Osteoblast (primary cell): ENCODE data around the gene STARD3. TPM values are rescaled to one million over a fixed set of nuclear protein-coding genes. Genes with fewer than 3 reads are reported as not detected.

Source experiments
- DNase-seq: peaks from one replicate; pipeline ENCODE4 v3.0.0; 2011; ENCODE audit warnings: low spot score, mixed read lengths; ENCODE audit not compliant: insufficient read length; ENCODE audit errors: missing footprints
- H2AFZ ChIP-seq: 2 replicates; pipeline ENCODE4 v1.6.0; 2011; ENCODE audit warnings: mild to moderate bottlenecking, low read length
- H3K27ac ChIP-seq: 2 replicates; pipeline ENCODE4 v1.5.1; 2011; ENCODE audit warnings: mild to moderate bottlenecking, low read depth, low read length, moderate library complexity
- H3K27me3 ChIP-seq: 2 replicates; pipeline ENCODE4 v1.6.0; 2012; ENCODE audit warnings: mild to moderate bottlenecking, control low read depth, inconsistent platforms, low read length, moderate library complexity; ENCODE audit not compliant: insufficient read depth
- H3K36me3 ChIP-seq: 2 replicates; pipeline ENCODE4 v1.5.1; 2011; ENCODE audit warnings: mild to moderate bottlenecking, low read length, control low read depth, moderate library complexity; ENCODE audit not compliant: insufficient read depth
- H3K4me1 ChIP-seq: 2 replicates; pipeline ENCODE4 v1.5.1; 2011; ENCODE audit warnings: mild to moderate bottlenecking, low read length, control low read depth, moderate library complexity; ENCODE audit not compliant: insufficient read depth
- H3K4me2 ChIP-seq: 2 replicates; pipeline ENCODE4 v1.6.0; 2011; ENCODE audit warnings: mild to moderate bottlenecking, low read length; ENCODE audit not compliant: insufficient read depth
- H3K4me3 ChIP-seq: fragments of 200-600 bp; sonication (generic); 3 replicates; pipeline ENCODE4 v1.5.1; 2012; ENCODE audit warnings: mild to moderate bottlenecking, low read length, inconsistent platforms; ENCODE audit not compliant: insufficient read depth
- H3K79me2 ChIP-seq: 2 replicates; pipeline ENCODE4 v1.6.0; 2012; ENCODE audit warnings: mild to moderate bottlenecking, low read length, control low read depth, inconsistent platforms; ENCODE audit not compliant: insufficient read depth
- H3K9me3 ChIP-seq: 2 replicates; pipeline ENCODE4 v1.5.1; 2011; ENCODE audit warnings: low read depth, low read length, control low read depth
- H4K20me1 ChIP-seq: 2 replicates; pipeline ENCODE4 v1.6.0; 2012; ENCODE audit warnings: mild to moderate bottlenecking, low read length, control low read depth; ENCODE audit not compliant: insufficient read depth
- total RNA-seq: library from RNA; depleted of rRNA; stranded (reverse); fragments of >200 nt; gene quantifications from 2 replicates; pipeline ENCODE4 v1.2.3, GENCODE V29; 2012
- TF ChIP-seq, protein P1 (sequence below): IDR thresholded peaks from 2 replicates; pipeline ENCODE4 v1.5.1; 2011; ENCODE audit warnings: mild to moderate bottlenecking, low read depth, low read length, moderate library complexity; ENCODE audit errors: extremely low read depth

The STARD3 gene
- total RNA-seq, 1 donor: 35.8 TPM

GRCh38 chr17:39608142-39608981 lies 28.6 kb upstream of the STARD3 start:
- DNase-seq: peak; percentile 73
- H3K4me2 ChIP-seq: no peak overlapping the region
- no peak overlapping the region for H2AFZ ChIP-seq
- H3K4me3 ChIP-seq: no peak overlapping the region
- TF ChIP-seq, protein P1, sequence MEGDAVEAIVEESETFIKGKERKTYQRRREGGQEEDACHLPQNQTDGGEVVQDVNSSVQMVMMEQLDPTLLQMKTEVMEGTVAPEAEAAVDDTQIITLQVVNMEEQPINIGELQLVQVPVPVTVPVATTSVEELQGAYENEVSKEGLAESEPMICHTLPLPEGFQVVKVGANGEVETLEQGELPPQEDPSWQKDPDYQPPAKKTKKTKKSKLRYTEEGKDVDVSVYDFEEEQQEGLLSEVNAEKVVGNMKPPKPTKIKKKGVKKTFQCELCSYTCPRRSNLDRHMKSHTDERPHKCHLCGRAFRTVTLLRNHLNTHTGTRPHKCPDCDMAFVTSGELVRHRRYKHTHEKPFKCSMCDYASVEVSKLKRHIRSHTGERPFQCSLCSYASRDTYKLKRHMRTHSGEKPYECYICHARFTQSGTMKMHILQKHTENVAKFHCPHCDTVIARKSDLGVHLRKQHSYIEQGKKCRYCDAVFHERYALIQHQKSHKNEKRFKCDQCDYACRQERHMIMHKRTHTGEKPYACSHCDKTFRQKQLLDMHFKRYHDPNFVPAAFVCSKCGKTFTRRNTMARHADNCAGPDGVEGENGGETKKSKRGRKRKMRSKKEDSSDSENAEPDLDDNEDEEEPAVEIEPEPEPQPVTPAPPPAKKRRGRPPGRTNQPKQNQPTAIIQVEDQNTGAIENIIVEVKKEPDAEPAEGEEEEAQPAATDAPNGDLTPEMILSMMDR: no peak
- no peaks in the 10 kb centered on the region for H3K79me2 ChIP-seq
- no peaks in the 10 kb centered on the region for H3K9me3 ChIP-seq
- H4K20me1 ChIP-seq: no peaks in the 10 kb centered on the region
- H3K4me1 ChIP-seq: no peaks in the 10 kb centered on the region
- no peak overlapping the region for H3K27ac ChIP-seq
- H3K36me3 ChIP-seq: no peaks in the 10 kb centered on the region
- peaks cover 79% of the 10 kb centered on the region for H3K27me3 ChIP-seq

DNA sequence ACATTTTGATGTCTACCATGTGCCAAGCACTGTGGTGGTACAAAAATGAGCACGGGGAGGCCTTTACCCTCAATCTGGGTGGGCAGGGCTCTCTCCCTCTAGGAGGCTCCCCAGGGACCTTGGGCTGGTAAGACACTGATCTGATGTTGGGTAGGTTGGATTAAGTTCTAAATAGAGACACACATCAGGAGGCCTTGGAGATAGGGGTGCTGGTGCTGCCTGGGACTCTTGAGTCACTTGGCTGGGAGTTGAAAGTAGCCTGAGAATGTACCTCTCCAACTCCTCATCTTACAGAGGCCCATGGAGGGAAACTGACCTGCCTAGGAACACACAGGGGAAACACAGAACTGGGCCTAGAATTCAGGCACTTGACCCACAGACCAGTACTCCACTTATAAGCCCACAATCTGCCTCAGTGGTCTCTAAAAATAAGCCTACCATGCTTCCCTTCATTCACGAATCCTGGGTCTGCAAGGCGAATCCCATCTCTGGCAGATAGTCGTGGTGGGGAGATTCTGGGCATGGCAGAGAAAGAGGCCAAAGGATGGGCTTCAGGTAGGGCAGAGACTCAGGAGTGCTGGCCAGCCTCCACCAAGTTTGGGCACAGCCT lies 27.4 kb upstream of the STARD3 start:
- Histone ChIP-seq H3K4me2 (no peak overlapping the region), H3K79me2 (no peaks in the 10 kb centered on the region), H4K20me1 (no peaks in the 10 kb centered on the region), H3K36me3 (no peaks in the 10 kb centered on the region), H3K27me3 (peaks cover 70% of the 10 kb centered on the region), H3K9me3 (no peaks in the 10 kb centered on the region), H3K4me1 (no peaks in the 10 kb centered on the region), H3K27ac (no peak overlapping the region), H3K4me3 (no peak overlapping the region), H2AFZ (no peak overlapping the region)
- TF ChIP-seq, protein P1: no peak
- DNase-seq: peak; percentile 66

GRCh38 chr17:39611401-39612112 lies 25.4 kb upstream of the STARD3 start:
- Histone ChIP-seq H3K4me1 (no peaks in the 10 kb centered on the region), H3K9me3 (no peaks in the 10 kb centered on the region), H3K36me3 (no peaks in the 10 kb centered on the region), H3K79me2 (no peaks in the 10 kb centered on the region), H3K27ac (no peak overlapping the region), H2AFZ (no peak overlapping the region), H3K4me3 (no peak overlapping the region), H3K27me3 (peaks cover 61% of the 10 kb centered on the region), H4K20me1 (no peaks in the 10 kb centered on the region), H3K4me2 (no peak overlapping the region)
- DNase-seq: peak; percentile 81
- TF ChIP-seq, protein P1: no peak
